HepG2 (cell line): ENCODE data around the gene MED20. TPM values are rescaled to one million over a fixed set of nuclear protein-coding genes. Genes with fewer than 3 reads are reported as not detected.

Source experiments
- AHR ChIP-seq: IDR thresholded peaks from 2 replicates; pipeline ENCODE4 v1.6.1; 2018; ENCODE audit warnings: missing genetic modification reagents, missing compliant biosample characterization
- CCAR2 ChIP-seq: fragments of 200-400 bp; formaldehyde crosslinking; optimal IDR thresholded peaks from 2 replicates; pipeline ENCODE3; 2018; ENCODE audit warnings: low read depth, mild to moderate bottlenecking, low read length, moderate library complexity
- CENPT ChIP-seq: sonication (generic); formaldehyde crosslinking; IDR thresholded peaks from 2 replicates; pipeline ENCODE4 v1.8.0; 2022; ENCODE audit warnings: low read depth, mild to moderate bottlenecking, moderate library complexity, missing genetic modification reagents
- GZF1 ChIP-seq: sonication (generic); formaldehyde crosslinking; IDR thresholded peaks from 2 replicates; pipeline ENCODE4 v1.5.1; 2020; ENCODE audit warnings: mild to moderate bottlenecking, missing genetic modification reagents
- HNF1B ChIP-seq: sonication (generic); formaldehyde crosslinking; IDR thresholded peaks from 2 replicates; pipeline ENCODE4 v1.5.1; 2020; ENCODE audit warnings: mild to moderate bottlenecking, moderate library complexity, missing genetic modification reagents
- MYC ChIP-seq: sonication (generic); formaldehyde crosslinking; IDR thresholded peaks from 2 replicates; pipeline ENCODE4 v1.9.0; 2021; ENCODE audit warnings: missing genetic modification reagents, borderline replicate concordance
- NCOR1 ChIP-seq: fragments of 200-600 bp; sonication (generic); IDR thresholded peaks from 2 replicates; pipeline ENCODE4 v1.7.0; 2017; ENCODE audit warnings: antibody characterized with exemption, low read length, borderline replicate concordance
- NPAS2 ChIP-seq: sonication (generic); formaldehyde crosslinking; IDR thresholded peaks from 2 replicates; pipeline ENCODE4 v1.8.0; 2022; ENCODE audit warnings: mild to moderate bottlenecking, missing genetic modification reagents, borderline replicate concordance
- PITX1 ChIP-seq: sonication (generic); formaldehyde crosslinking; IDR thresholded peaks from 2 replicates; pipeline ENCODE4 v1.5.1; 2020; ENCODE audit warnings: mild to moderate bottlenecking, missing genetic modification reagents
- RFX1 ChIP-seq: fragments of 450-650 bp; IDR thresholded peaks from 2 replicates; pipeline ENCODE4 v1.6.1; 2017
- SALL2 ChIP-seq: sonication (generic); formaldehyde crosslinking; IDR thresholded peaks from 2 replicates; pipeline ENCODE4 v1.8.1; 2023; ENCODE audit warnings: mild to moderate bottlenecking, missing genetic modification reagents, inconsistent platforms
- ZBED4 ChIP-seq: sonication (generic); formaldehyde crosslinking; IDR thresholded peaks from 2 replicates; pipeline ENCODE4 v1.4.0; 2020; ENCODE audit warnings: missing genetic modification reagents, borderline replicate concordance
- ZBTB46 ChIP-seq: sonication (generic); formaldehyde crosslinking; IDR thresholded peaks from 2 replicates; pipeline ENCODE4 v1.4.0; 2020; ENCODE audit warnings: mild to moderate bottlenecking, missing genetic modification reagents, borderline replicate concordance
- ZFP36L1 ChIP-seq: sonication (generic); formaldehyde crosslinking; IDR thresholded peaks from 2 replicates; pipeline ENCODE4 v1.8.0; 2022; ENCODE audit warnings: mild to moderate bottlenecking, missing genetic modification reagents, moderate library complexity
- ZFP82 ChIP-seq: sonication (generic); formaldehyde crosslinking; IDR thresholded peaks from 2 replicates; pipeline ENCODE4 v1.5.1; 2020; ENCODE audit warnings: mild to moderate bottlenecking, missing genetic modification reagents, borderline replicate concordance
- ZNF260 ChIP-seq: sonication (generic); formaldehyde crosslinking; IDR thresholded peaks from 2 replicates; pipeline ENCODE4 v1.4.0; 2020; ENCODE audit warnings: missing genetic modification reagents, low read depth, mild to moderate bottlenecking, borderline replicate concordance
- ZNF317 ChIP-seq: sonication (generic); formaldehyde crosslinking; IDR thresholded peaks from 2 replicates; pipeline ENCODE4 v1.5.0; 2020; ENCODE audit warnings: mild to moderate bottlenecking, missing genetic modification reagents
- ZNF607 ChIP-seq: sonication (generic); formaldehyde crosslinking; IDR thresholded peaks from 2 replicates; pipeline ENCODE4 v1.5.1; 2020; ENCODE audit warnings: missing genetic modification reagents, mild to moderate bottlenecking, borderline replicate concordance
- ZNF703 ChIP-seq: sonication (generic); formaldehyde crosslinking; IDR thresholded peaks from 2 replicates; pipeline ENCODE4 v1.5.1; 2020; ENCODE audit warnings: missing genetic modification reagents, mild to moderate bottlenecking, moderate library complexity, borderline replicate concordance
- polyA plus RNA-seq, 8 experiments: library from polyadenylated mRNA; depleted of rRNA in 3 of 8; stranded (reverse) in 7 of 8; unstranded in 1 of 8; fragments of >200 nt; fragmentation: Illumina TruSeq in 4 of 8; extraction: Trizol in 4 of 8; gene quantifications; 2 replicates each; pipeline versions ENCODE4 v1.2.1 to v1.2.3, GENCODE V29; 2011 to 2016; ENCODE audit warnings: low read depth in 4 of 8, missing spikeins in 1 of 8, mixed read lengths in 1 of 8; ENCODE audit not compliant: insufficient read depth in 1 of 8
- total RNA-seq, 5 experiments: library from RNA; depleted of rRNA; stranded (reverse); fragments of >200 nt; fragmentation: Illumina TruSeq; extraction: Trizol; gene quantifications; 2 replicates each; pipeline ENCODE4 v1.2.3, GENCODE V29; 2016; ENCODE audit warnings: low read depth in 1 of 5

MED20 gene
- total and polyA plus RNA-seq, 2 of the 13 experiments (the other 11 are each of a cell fraction or from before 2014, with no cell fraction given) = 28.1 to 41.1 TPM

- TF ChIP-seq ZNF607 (CRISPR knock-in tag) (no peak), MYC (CRISPR knock-in tag) (peak; percentile 17; the same call in 1 of the 2 replicates), PITX1 (peak; percentile 9; the same call in 1 of the 2 replicates), CENPT (CRISPR knock-in tag) (no peak), GZF1 (0 out of 2 replicates have a peak, but pooled peaks have one; percentile 59), CCAR2 (peak; percentile 71), ZFP36L1 (CRISPR knock-in tag) (no peak), ZNF317 (CRISPR knock-in tag) (peak; percentile 96), ZNF260 (CRISPR knock-in tag) (no peak), HNF1B (no peak), ZBED4 (CRISPR knock-in tag) (no peak), NCOR1 (peak; percentile 44; the same call in 1 of the 2 replicates), AHR (no peak), RFX1 (no peak), ZBTB46 (CRISPR knock-in tag) (no peak), NPAS2 (CRISPR knock-in tag) (no peak), SALL2 (CRISPR knock-in tag) (no peak), ZNF703 (CRISPR knock-in tag) (no peak), ZFP82 (no peak)
These were observed 25.4 kb downstream of the MED20 start, which contains the start of gene USP49 (continued) for GRCh38 chr6:41895300-41896233.
